Lung (tissue), 12 donors: ENCODE results near the gene PTPN18. TPM values are rescaled to one million over a fixed set of nuclear protein-coding genes. Genes with fewer than 3 reads are reported as not detected.

ENCODE experiments used
- ATAC-seq: fragments of 200-7000 bp; cut with Tn5 transposase; one replicate; pipeline ENCODE4 v1.9.1; 2020; ENCODE audit warnings: moderate number of reproducible peaks; ENCODE audit not compliant: insufficient read depth, low FRiP score
- DNase-seq, 3 donors: peaks; one replicate each; pipeline ENCODE4 v3.0.0-alpha.2; 2013 to 2017
- H3K27ac ChIP-seq, 2 donors: one replicate each; pipeline ENCODE4 v1.5.1; 2013; ENCODE audit warnings: mild to moderate bottlenecking in 2 of 2, moderate library complexity in 2 of 2, control low read depth in 1 of 2, inconsistent platforms in 1 of 2, low read depth in 1 of 2, low read length in 1 of 2
- H3K27me3 ChIP-seq, 3 donors: one replicate each; pipeline ENCODE4 v1.5.1; 2013; ENCODE audit warnings: low read length in 2 of 3; ENCODE audit not compliant: control insufficient read depth in 3 of 3, insufficient read depth in 3 of 3
- H3K36me3 ChIP-seq, 4 donors: one replicate each; pipeline ENCODE4 v1.5.1; 2013; ENCODE audit warnings: low read length in 4 of 4, mild to moderate bottlenecking in 1 of 4, moderate library complexity in 1 of 4; ENCODE audit not compliant: control insufficient read depth in 4 of 4, insufficient read depth in 4 of 4
- H3K4me1 ChIP-seq, 5 donors: one replicate each; pipeline ENCODE4 v1.5.1; 2013; ENCODE audit warnings: low read length in 5 of 5, mild to moderate bottlenecking in 2 of 5, moderate library complexity in 1 of 5; ENCODE audit not compliant: control insufficient read depth in 5 of 5, insufficient read depth in 5 of 5
- H3K4me3 ChIP-seq: one replicate; pipeline ENCODE4 v1.5.1; 2013; ENCODE audit warnings: mild to moderate bottlenecking, control low read depth, moderate library complexity
- H3K9ac ChIP-seq, 2 donors: one replicate each; pipeline ENCODE4 v1.5.1; 2013; ENCODE audit warnings: low read length in 2 of 2, control low read depth in 1 of 2; ENCODE audit not compliant: insufficient read depth in 1 of 2
- H3K9me3 ChIP-seq, 4 donors: one replicate each; pipeline ENCODE4 v1.5.1; 2013; ENCODE audit warnings: low read length in 3 of 4, mild to moderate bottlenecking in 1 of 4, moderate library complexity in 1 of 4; ENCODE audit not compliant: control insufficient read depth in 4 of 4, insufficient read depth in 3 of 4
- WGBS, 2 donors: extraction: QIAGEN DNeasy Blood & Tissue Kit; methylation state at CpG; one replicate each; pipeline ENCODE4 v1.1.7; 2013; 5-methylcytosine and 5-hydroxymethylcytosine counted together
- polyA plus RNA-seq, 2 donors: library from polyadenylated mRNA; stranded (reverse); fragments of 200-250 nt; gene quantifications; one replicate each; pipeline ENCODE4 v1.2.1, GENCODE V29; 2013
- total RNA-seq, 2 donors: library from RNA; depleted of rRNA in 1 of 2; stranded (reverse); fragments of >200 nt in 1 of 2; gene quantifications; one replicate each; pipeline ENCODE4 v1.2.1, GENCODE V29; 2014 to 2021
- TF ChIP-seq, protein P1 (sequence below): IDR thresholded peaks from 2 replicates; pipeline ENCODE4 v1.5.1; 2012; ENCODE audit warnings: mild to moderate bottlenecking; ENCODE audit errors: control extremely low read depth, extremely low read depth
- donor health status: control.
- donor health status: control.
- donor health status: Bipolar disorder and iron deficiency.
- donor health status: healthy.
- donor health status: DM: yes; HTN: yes; CAD: no.

The PTPN18 gene
- total and polyA plus RNA-seq, 4 donors = 29.2 to 88.3 (median 59.7) TPM

DNA sequence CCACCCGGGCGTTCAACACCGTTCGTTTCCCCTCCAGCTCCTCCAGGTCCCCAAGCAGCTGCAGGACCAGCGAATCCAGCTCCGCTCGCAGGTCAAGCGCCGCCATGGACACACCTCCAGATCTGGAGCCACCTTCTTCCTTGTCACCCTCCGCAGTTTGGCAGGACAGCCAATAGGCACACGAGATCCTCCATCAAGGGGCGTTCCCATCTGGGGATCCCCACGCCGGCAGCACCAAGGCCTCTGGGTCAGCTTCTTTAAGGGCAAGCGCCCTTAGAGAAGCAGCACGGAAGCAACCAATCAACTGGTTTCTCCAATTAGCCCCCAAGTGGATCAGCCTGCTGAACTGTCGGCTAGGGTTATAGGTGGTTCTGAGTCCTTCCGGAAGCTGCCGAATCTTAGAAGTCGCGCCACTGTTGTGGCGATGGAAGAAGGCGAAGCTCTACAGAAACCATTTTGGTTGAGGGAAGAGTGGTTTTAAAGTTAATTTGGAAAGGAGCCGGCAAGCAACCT, 13.8 kb upstream of the PTPN18 start:
- peak; percentile 91 to 95 (median 95) for DNase-seq
- ATAC-seq = peak; percentile 86
- 0% methylated on average over 24 of the region's 24 CpGs for WGBS, 2 donors

GRCh38 chr2:130342533-130343275, 13.2 kb upstream of the PTPN18 start, which contains the start of gene IMP4:
TSS of gene IMP4 (plus strand) at chr2:130342897. CDS start at chr2:130342933, 36 bp downstream.
- peak within 1 kb of the TSS; percentile 78 to 85 for H3K27ac ChIP-seq
- peak; percentile 95 for ATAC-seq
- H3K36me3 ChIP-seq = peaks cover 18 to 48% (median 41%) of the 10 kb centered on the region in 4 donors
- H3K4me1 ChIP-seq = peaks cover 0 to 14% (median 3%) of the 10 kb centered on the region in 5 donors
- H3K27me3 ChIP-seq = no peaks in the 10 kb centered on the region
- peak within 1 kb of the TSS; percentile 53 to 66 for H3K9ac ChIP-seq
- DNase-seq = peak; percentile 97 to 100 (median 99)
- TF ChIP-seq, protein P1, sequence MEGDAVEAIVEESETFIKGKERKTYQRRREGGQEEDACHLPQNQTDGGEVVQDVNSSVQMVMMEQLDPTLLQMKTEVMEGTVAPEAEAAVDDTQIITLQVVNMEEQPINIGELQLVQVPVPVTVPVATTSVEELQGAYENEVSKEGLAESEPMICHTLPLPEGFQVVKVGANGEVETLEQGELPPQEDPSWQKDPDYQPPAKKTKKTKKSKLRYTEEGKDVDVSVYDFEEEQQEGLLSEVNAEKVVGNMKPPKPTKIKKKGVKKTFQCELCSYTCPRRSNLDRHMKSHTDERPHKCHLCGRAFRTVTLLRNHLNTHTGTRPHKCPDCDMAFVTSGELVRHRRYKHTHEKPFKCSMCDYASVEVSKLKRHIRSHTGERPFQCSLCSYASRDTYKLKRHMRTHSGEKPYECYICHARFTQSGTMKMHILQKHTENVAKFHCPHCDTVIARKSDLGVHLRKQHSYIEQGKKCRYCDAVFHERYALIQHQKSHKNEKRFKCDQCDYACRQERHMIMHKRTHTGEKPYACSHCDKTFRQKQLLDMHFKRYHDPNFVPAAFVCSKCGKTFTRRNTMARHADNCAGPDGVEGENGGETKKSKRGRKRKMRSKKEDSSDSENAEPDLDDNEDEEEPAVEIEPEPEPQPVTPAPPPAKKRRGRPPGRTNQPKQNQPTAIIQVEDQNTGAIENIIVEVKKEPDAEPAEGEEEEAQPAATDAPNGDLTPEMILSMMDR = no peak
- 0% methylated on average over 57 to 60 of the region's 60 CpGs for WGBS, 2 donors
- H3K9me3 ChIP-seq = no peaks in the 10 kb centered on the region
- peak within 1 kb of the TSS; percentile 78 for H3K4me3 ChIP-seq

More for the DNA sequence above, 13.8 kb upstream of the PTPN18 start:
- TF ChIP-seq, protein P1 = no peak
- no peaks in the 10 kb centered on the region for H3K27me3 ChIP-seq
- H3K9me3 ChIP-seq = no peaks in the 10 kb centered on the region
- peak overlapping the region; percentile 71 for H3K4me3 ChIP-seq
- H3K36me3 ChIP-seq = peaks cover 13 to 44% (median 37%) of the 10 kb centered on the region in 4 donors
- H3K27ac ChIP-seq = peak overlapping the region; percentile 78 to 85
- peaks cover 0 to 20% (median 3%) of the 10 kb centered on the region in 5 donors for H3K4me1 ChIP-seq
- H3K9ac ChIP-seq = peak overlapping the region in 1 of 2 donors; percentile 66

DNA sequence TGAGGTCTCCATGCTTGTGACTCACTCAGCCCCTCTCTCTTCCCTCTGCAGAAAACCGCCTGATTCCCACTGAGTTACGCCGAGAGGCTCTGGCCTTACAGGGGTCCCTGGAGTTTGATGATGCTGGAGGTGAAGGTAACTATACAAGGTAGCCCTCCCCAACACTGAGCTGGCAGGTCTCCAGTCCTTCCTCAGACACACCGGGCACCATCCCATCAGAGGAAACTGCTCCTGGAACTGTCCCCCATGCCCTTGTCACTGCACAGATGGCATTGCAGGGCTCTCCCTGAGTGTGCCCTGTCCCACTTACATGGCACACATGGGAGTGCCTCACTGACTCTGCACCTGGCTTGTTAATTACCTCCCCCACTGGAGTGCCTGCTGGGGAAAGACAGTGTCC, 11.3 kb upstream of the PTPN18 start:
- Histone ChIP-seq H3K27me3 (no peaks in the 10 kb centered on the region), H3K4me1 (peaks cover 0 to 13% (median 3%) of the 10 kb centered on the region in 5 donors), H3K9ac (no peak overlapping the region), H3K4me3 (no peak overlapping the region), H3K36me3 (peaks cover 22 to 43% (median 37%) of the 10 kb centered on the region in 4 donors), H3K9me3 (no peaks in the 10 kb centered on the region), H3K27ac (no peak overlapping the region)
- TF ChIP-seq, protein P1 = no peak
- WGBS, 2 donors = 91 to 96% methylated on average over 4 of the region's 4 CpGs
- DNase-seq (no peak), ATAC-seq (no peak)
